Measurements from ENCODE around the gene BPIFB2. TPM values are rescaled to one million over a fixed set of nuclear protein-coding genes. Genes with fewer than 3 reads are reported as not detected.

The BPIFB2 gene
- polyA plus RNA-seq, 3 donors, result not detected

DNA sequence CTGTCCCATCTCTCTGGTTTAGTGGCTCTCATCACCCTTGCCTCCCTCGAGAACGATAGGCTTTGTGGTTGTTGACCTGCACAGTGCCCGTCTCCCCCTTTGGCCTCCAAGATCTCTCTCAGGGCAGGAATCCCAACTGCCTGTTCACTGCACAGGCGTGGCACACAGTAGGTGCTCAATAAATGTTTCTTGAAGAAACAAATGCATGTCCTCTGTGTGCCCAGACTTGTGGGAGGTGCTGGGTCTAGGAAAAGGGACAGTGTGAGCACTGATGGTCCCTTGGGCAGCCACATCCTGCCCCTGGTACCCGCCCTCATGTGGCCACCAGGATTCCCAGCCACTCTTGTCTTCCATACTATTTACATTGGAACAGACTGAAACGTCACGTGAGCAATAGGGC lies 21.4 kb downstream of the BPIFB2 start:
- no peaks in the 10 kb centered on the region for H3K9me3 ChIP-seq (replicated peaks in 1 of 2; ENCODE audit: control insufficient read depth in 1 of 2, insufficient read depth in 1 of 2, low read length in 2 of 2)
- H3K9ac ChIP-seq (ENCODE audit: insufficient read depth, low read length, poor library complexity, severe bottlenecking), result no peak overlapping the region
- Mint-ChIP-seq H3K27ac (no peak overlapping the region), H3K4me1 (no peaks in the 10 kb centered on the region), H3K9me3 (no peaks in the 10 kb centered on the region), H3K4me3 (no peak overlapping the region), H3K36me3 (no peaks in the 10 kb centered on the region), H3K27me3 (ENCODE audit: low read depth in 3 of 3) (peaks cover 0 to 2% (median 0%) of the 10 kb centered on the region in 3 donors)
- H3K4me1 ChIP-seq (ENCODE audit: control insufficient read depth in 1 of 2, insufficient read depth in 2 of 2, low read length in 2 of 2), result no peaks in the 10 kb centered on the region
- no peak overlapping the region for H3K27ac ChIP-seq (ENCODE audit: low read depth in 1 of 2, low read length in 2 of 2)
- DNase-seq, result no peak
- no peak overlapping the region for H3K4me3 ChIP-seq (replicated peaks in 1 of 3; ENCODE audit: low read depth in 2 of 3, low read length in 3 of 3)
- no peaks in the 10 kb centered on the region for H3K79me2 ChIP-seq (ENCODE audit: insufficient read depth, low read length)
- H4K20me1 ChIP-seq (ENCODE audit: insufficient read depth, low read length), result no peaks in the 10 kb centered on the region
- H3K36me3 ChIP-seq (replicated peaks in 1 of 2; ENCODE audit: control insufficient read depth in 1 of 2, insufficient read depth in 2 of 2, low read length in 2 of 2), result no peaks in the 10 kb centered on the region
- TF ChIP-seq, protein P1, sequence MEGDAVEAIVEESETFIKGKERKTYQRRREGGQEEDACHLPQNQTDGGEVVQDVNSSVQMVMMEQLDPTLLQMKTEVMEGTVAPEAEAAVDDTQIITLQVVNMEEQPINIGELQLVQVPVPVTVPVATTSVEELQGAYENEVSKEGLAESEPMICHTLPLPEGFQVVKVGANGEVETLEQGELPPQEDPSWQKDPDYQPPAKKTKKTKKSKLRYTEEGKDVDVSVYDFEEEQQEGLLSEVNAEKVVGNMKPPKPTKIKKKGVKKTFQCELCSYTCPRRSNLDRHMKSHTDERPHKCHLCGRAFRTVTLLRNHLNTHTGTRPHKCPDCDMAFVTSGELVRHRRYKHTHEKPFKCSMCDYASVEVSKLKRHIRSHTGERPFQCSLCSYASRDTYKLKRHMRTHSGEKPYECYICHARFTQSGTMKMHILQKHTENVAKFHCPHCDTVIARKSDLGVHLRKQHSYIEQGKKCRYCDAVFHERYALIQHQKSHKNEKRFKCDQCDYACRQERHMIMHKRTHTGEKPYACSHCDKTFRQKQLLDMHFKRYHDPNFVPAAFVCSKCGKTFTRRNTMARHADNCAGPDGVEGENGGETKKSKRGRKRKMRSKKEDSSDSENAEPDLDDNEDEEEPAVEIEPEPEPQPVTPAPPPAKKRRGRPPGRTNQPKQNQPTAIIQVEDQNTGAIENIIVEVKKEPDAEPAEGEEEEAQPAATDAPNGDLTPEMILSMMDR (IDR thresholded peaks at IDR 0.05), result no peak
- H2AFZ ChIP-seq (ENCODE audit: insufficient read depth, low read depth, low read length, poor library complexity, severe bottlenecking), result no peak overlapping the region
- 94% methylated on average over 6 of the region's 7 CpGs for WGBS (ENCODE audit: insufficient coverage)
- H3K27me3 ChIP-seq (ENCODE audit: control insufficient read depth in 2 of 2, insufficient read depth in 2 of 2, low read length in 2 of 2), result no peaks in the 10 kb centered on the region
- H3K4me2 ChIP-seq (replicated peaks; ENCODE audit: extremely low read depth, low read length, poor library complexity, severe bottlenecking), result no peak overlapping the region
- intact Hi-C loops (cut with micrococcal nuclease), result no loop called here

DNA sequence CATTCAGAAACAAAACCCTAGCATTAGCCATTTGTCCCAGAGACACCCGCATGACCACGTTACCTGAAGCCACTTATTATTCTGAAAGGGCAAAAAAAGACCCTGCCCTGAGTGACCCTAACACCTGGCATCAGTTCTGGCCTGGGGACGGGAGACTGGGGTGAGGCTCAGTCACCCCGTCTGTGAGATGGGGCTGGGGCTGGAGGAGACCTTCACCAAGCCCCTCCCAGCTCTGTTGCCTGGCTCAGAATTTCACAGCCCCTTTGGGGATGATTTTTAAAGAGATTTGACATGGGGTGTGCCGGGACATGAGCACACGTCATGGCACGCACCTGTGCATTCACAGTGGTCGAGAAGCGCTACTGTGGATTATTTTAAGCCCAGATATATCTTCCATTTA lies 22.6 kb downstream of the BPIFB2 start:
- Mint-ChIP-seq H3K36me3 (no peaks in the 10 kb centered on the region), H3K27ac (no peak overlapping the region), H3K4me3 (no peak overlapping the region), H3K9me3 (no peaks in the 10 kb centered on the region), H3K4me1 (no peaks in the 10 kb centered on the region), H3K27me3 (ENCODE audit: low read depth in 3 of 3) (peaks cover 0 to 4% (median 4%) of the 10 kb centered on the region in 3 donors)
- no peaks in the 10 kb centered on the region for H4K20me1 ChIP-seq (ENCODE audit: insufficient read depth, low read length)
- TF ChIP-seq, protein P1 (IDR thresholded peaks at IDR 0.05), result no peak
- intact Hi-C loops (cut with micrococcal nuclease), result no loop called here
- DNase-seq, result no peak
- H3K36me3 ChIP-seq (replicated peaks in 1 of 2; ENCODE audit: control insufficient read depth in 1 of 2, insufficient read depth in 2 of 2, low read length in 2 of 2), result no peaks in the 10 kb centered on the region
- no peaks in the 10 kb centered on the region for H3K27me3 ChIP-seq (ENCODE audit: control insufficient read depth in 2 of 2, insufficient read depth in 2 of 2, low read length in 2 of 2)
- no peaks in the 10 kb centered on the region for H3K4me1 ChIP-seq (ENCODE audit: control insufficient read depth in 1 of 2, insufficient read depth in 2 of 2, low read length in 2 of 2)
- 93% methylated on average over 7 of the region's 9 CpGs for WGBS (ENCODE audit: insufficient coverage)
- H3K79me2 ChIP-seq (ENCODE audit: insufficient read depth, low read length), result no peaks in the 10 kb centered on the region
- H3K4me2 ChIP-seq (replicated peaks; ENCODE audit: extremely low read depth, low read length, poor library complexity, severe bottlenecking), result no peak overlapping the region
- no peak overlapping the region for H2AFZ ChIP-seq (ENCODE audit: insufficient read depth, low read depth, low read length, poor library complexity, severe bottlenecking)
- H3K4me3 ChIP-seq (replicated peaks in 1 of 3; ENCODE audit: low read depth in 2 of 3, low read length in 3 of 3), result no peak overlapping the region
- H3K27ac ChIP-seq (ENCODE audit: low read depth in 1 of 2, low read length in 2 of 2), result no peak overlapping the region
- no peaks in the 10 kb centered on the region for H3K9me3 ChIP-seq (replicated peaks in 1 of 2; ENCODE audit: control insufficient read depth in 1 of 2, insufficient read depth in 1 of 2, low read length in 2 of 2)
- no peak overlapping the region for H3K9ac ChIP-seq (ENCODE audit: insufficient read depth, low read length, poor library complexity, severe bottlenecking)

All from CD14-positive monocyte (primary cell).